ENCODE data around the gene TMED6. TPM values are rescaled to one million over a fixed set of nuclear protein-coding genes. Genes with fewer than 3 reads are reported as not detected.
"Not testable (repeated sequence)": the region's sequence is repeated elsewhere in the genome, so short reads cannot be mapped to it uniquely, and the experiment has no call there.

TMED6 gene
- polyA plus RNA-seq, 4 donors = 1.9 to 4.3 (median 2.5) TPM

DNA sequence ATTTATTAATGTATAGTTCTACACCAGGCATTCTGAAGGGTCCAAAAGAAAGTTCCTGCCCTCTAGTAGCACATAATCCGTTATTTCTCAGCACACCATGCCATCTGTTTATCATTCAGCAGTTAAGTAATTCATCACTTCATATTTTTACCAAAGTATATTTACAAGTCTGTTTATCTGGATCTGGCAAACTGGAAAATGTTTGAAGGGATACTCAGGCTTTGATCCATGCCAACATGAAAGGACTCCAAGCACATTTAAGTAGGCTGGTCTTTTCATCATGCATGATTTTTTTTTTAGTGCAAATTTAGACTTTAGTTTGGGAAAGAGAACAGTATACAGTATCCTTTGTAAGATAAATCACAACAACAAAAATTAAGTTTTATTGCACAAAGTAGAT, 44.5 kb downstream of the TMED6 start:
- DNase-seq (ENCODE audit: low read depth in 4 of 4, low spot score in 2 of 4) = no peak

DNA sequence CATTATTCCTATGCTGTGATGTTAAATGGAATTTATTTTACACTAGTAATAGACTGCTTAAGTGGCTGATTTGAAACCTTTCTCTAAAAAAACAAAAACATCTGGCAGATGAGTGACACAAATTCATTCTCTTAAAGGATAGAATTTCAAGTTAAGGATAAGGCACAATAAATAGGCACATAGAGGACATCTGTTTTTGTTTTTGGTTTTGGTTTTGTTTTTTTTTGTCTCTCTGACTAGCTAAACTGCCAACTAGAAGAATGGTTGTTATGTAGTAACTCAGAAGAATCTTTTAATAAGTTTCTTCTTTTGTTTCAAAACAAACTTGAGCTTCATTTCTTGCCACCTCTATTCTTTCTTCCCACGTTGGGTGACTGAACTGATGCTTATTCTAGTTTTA, 45.6 kb downstream of the TMED6 start:
- no peak for DNase-seq (ENCODE audit: low read depth in 4 of 4, low spot score in 2 of 4)

DNA sequence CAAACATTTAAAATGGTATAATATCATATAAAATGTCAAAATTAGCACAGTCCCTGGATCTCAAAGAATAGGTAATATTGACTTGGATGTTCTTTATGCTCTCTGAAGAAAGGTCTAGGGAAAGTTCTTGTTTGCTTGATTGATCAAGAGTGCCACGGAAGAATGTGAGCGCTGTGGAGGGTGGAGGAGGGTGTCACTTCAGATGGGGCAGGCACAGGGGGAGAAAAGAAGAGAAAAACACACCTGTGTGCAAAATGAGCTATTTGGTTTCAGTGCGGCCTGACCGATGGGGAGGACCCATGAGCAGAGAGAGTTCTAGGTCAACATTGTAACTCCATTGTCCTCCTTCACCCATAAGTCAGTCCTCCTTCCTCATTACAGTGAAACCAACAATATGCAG, 49.3 kb downstream of the TMED6 start:
- no peak for DNase-seq (ENCODE audit: low read depth in 4 of 4, low spot score in 2 of 4)

- DNase-seq (ENCODE audit: low read depth in 4 of 4, low spot score in 2 of 4) = no peak
Observed at GRCh38 chr16:69301861-69302260, 49.7 kb downstream of the TMED6 start.

DNA sequence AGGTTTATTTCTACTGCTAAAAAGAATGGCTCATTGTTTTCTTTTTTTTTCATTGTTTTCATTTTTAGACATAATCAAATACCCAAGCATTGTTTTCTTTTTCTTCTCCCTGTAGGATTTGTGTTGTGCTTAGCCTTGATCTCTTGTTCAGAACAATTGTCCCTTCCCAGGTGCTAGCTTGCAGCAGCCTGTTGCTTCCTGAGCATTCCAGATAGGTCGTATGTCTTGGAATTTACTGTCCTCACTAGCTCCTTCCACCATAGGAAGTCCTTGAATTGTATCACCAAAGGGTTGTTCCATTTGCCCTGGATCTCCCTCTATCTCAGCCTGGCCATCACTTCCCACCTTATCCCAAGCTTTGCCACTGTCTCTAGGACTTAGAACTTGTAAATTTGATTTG, 50.4 kb downstream of the TMED6 start:
- DNase-seq (ENCODE audit: low read depth in 4 of 4, low spot score in 2 of 4) = no peak

- DNase-seq (ENCODE audit: low read depth in 4 of 4, low spot score in 2 of 4) = no peak
Observed at GRCh38 chr16:69298261-69298660, 53.3 kb downstream of the TMED6 start.

- DNase-seq (ENCODE audit: low read depth in 4 of 4, low spot score in 2 of 4) = not testable (repeated sequence)
Observed at GRCh38 chr16:69296771-69297170, 54.8 kb downstream of the TMED6 start.

DNA sequence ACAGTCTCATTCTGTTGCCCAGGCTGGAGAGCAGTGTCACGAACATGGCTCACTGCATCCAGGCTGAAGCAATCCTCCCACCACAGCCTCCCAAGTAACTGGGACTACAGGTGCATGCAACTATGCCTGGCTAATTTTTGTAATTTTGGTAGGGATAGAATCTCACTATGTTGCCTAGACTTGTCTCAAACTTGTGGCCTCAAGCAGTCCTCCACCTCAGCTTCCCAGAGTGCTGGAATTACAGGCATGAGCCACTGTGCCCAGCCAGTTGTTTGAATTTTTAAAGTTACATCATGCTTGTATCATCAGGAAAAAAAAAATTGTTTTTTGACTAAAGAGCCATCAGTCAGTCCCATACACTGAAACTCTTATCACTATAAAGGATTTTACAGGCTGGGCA, 57.5 kb downstream of the TMED6 start:
- no peak for DNase-seq (ENCODE audit: low read depth in 4 of 4, low spot score in 2 of 4)

- DNase-seq (ENCODE audit: low read depth in 4 of 4, low spot score in 2 of 4) = no peak
Observed at GRCh38 chr16:69293401-69293800, 58.2 kb downstream of the TMED6 start.

Other genes with a start within 250 kb of the TMED6 start
- gene HAS3, start 246.1 kb downstream of the TMED6 start, polyA plus RNA-seq (ENCODE audit: insufficient read length in 4 of 4) = 1 to 10 TPM; 3.5 to 4.6 (median 3.8) TPM
- gene CHTF8, start 219.2 kb downstream of the TMED6 start, polyA plus RNA-seq (ENCODE audit: insufficient read length in 4 of 4) = 100 to 1,000 TPM; 156 to 161 (median 158) TPM
- 10 to 100 TPM; 52.1 to 65.4 (median 60.8) TPM for gene UTP4, start 219.1 kb downstream of the TMED6 start, polyA plus RNA-seq (ENCODE audit: insufficient read length in 4 of 4)
- gene SNTB2, start 164.6 kb downstream of the TMED6 start, polyA plus RNA-seq (ENCODE audit: insufficient read length in 4 of 4) = 10 to 100 TPM; 10.0 to 13.3 (median 11.7) TPM
- gene VPS4A, start 40.4 kb downstream of the TMED6 start, polyA plus RNA-seq (ENCODE audit: insufficient read length in 4 of 4) = 10 to 100 TPM; 42.7 to 57.7 (median 48.5) TPM
- gene PDF, start 21.2 kb downstream of the TMED6 start, polyA plus RNA-seq (ENCODE audit: insufficient read length in 4 of 4) = 1 to 10 TPM; 2.1 to 9.3 (median 5.4) TPM
- 10 to 100 TPM; 28.8 to 43.8 (median 32.4) TPM for gene COG8, start 12.2 kb downstream of the TMED6 start, polyA plus RNA-seq (ENCODE audit: insufficient read length in 4 of 4)
- gene NIP7, start 12.0 kb downstream of the TMED6 start, polyA plus RNA-seq (ENCODE audit: insufficient read length in 4 of 4) = 10 to 100 TPM; 28.6 to 35.2 (median 30.6) TPM
- 10 to 100 TPM; 40.7 to 47.0 (median 46.4) TPM for gene TERF2, start 34.2 kb upstream of the TMED6 start, polyA plus RNA-seq (ENCODE audit: insufficient read length in 4 of 4)
- 100 to 1,000 TPM; 124 to 150 (median 131) TPM for gene CYB5B, start 72.8 kb upstream of the TMED6 start, polyA plus RNA-seq (ENCODE audit: insufficient read length in 4 of 4)
- gene NFAT5, start 214.2 kb upstream of the TMED6 start, polyA plus RNA-seq (ENCODE audit: insufficient read length in 4 of 4) = 10 to 100 TPM; 25.3 to 70.2 (median 47.9) TPM

All from left renal cortex interstitium (tissue), 4 donors.